Measurements from ENCODE around the gene UBE2O. TPM values are rescaled to one million over a fixed set of nuclear protein-coding genes. Genes with fewer than 3 reads are reported as not detected.

UBE2O gene
- polyA plus RNA-seq, 1 of the 3 experiments (the other 2 are of a cell fraction) = 25.4 TPM

- H3K9me2 ChIP-seq = no peaks in the 10 kb centered on the region
- no peaks in the 10 kb centered on the region for H3K9me3 ChIP-seq
- no peaks in the 10 kb centered on the region for H3K79me2 ChIP-seq (ENCODE audit: insufficient read depth)
- H3K27ac ChIP-seq (ENCODE audit: low read depth in 2 of 2, low read length in 1 of 2) = no peak within 1 kb of the TSS
- H2AFZ ChIP-seq (ENCODE audit: low read depth) = no peak within 1 kb of the TSS
- no peak for DNase-seq
- no peak for TF ChIP-seq EP300 (IDR thresholded peaks at IDR 0.05; ENCODE audit: borderline replicate concordance in 1 of 2, low read depth in 1 of 2, low read length in 1 of 2)
- TF ChIP-seq, protein P1, sequence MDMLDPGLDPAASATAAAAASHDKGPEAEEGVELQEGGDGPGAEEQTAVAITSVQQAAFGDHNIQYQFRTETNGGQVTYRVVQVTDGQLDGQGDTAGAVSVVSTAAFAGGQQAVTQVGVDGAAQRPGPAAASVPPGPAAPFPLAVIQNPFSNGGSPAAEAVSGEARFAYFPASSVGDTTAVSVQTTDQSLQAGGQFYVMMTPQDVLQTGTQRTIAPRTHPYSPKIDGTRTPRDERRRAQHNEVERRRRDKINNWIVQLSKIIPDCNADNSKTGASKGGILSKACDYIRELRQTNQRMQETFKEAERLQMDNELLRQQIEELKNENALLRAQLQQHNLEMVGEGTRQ (IDR thresholded peaks at IDR 0.05; ENCODE audit: borderline replicate concordance, low read depth, low read length) = no peak
- TF ChIP-seq MEF2A (IDR thresholded peaks at IDR 0.05; ENCODE audit: borderline replicate concordance, low read depth) = no peak
- TF ChIP-seq SIN3A (IDR thresholded peaks at IDR 0.05; ENCODE audit: borderline replicate concordance, low read depth, low read length) = no peak
- TF ChIP-seq TCF12 (IDR thresholded peaks at IDR 0.05) = no peak
- no peak within 1 kb of the TSS for H3K4me2 ChIP-seq
- no peak within 1 kb of the TSS for H3K9ac ChIP-seq
- H4K20me1 ChIP-seq (ENCODE audit: insufficient read depth) = no peaks in the 10 kb centered on the region
- H3K36me3 ChIP-seq (replicated peaks in 1 of 2; ENCODE audit: control insufficient read depth in 1 of 2, insufficient read depth in 2 of 2, low read length in 1 of 2) = peaks cover 0 to 14% of the 10 kb centered on the region in 2 experiments
- no peaks in the 10 kb centered on the region for H3F3A ChIP-seq (replicated peaks; ENCODE audit: insufficient read depth)
- H3K27me3 ChIP-seq (ENCODE audit: insufficient read depth) = no peaks in the 10 kb centered on the region
- no peak within 1 kb of the TSS for H3K4me3 ChIP-seq (ENCODE audit: low read depth in 2 of 2, low read length in 1 of 2)
- POLR2A ChIA-PET = interaction anchor here (1.0 kb wide), 1 partner anchor 66 kb away, joined by 3 read pairs; no protein-coding TSS in a partner anchor
- no peaks in the 10 kb centered on the region; a peak in 1 of 4 replicates for H3K4me1 ChIP-seq (ENCODE audit: control insufficient read depth in 1 of 2, insufficient read depth in 2 of 2, low read depth in 1 of 2, low read length in 1 of 2)
- 83% methylated on average over 11 of the region's 11 CpGs for WGBS (ENCODE audit: low lambda C conversion rate)
- CTCF ChIA-PET = interaction anchor here (0.9 to 56.8 kb wide), 26 partner anchors 8 to 246 kb away, joined by 3 to 1687 read pairs (median 6); partner anchors contain the start of genes AANAT, RHBDF2, ST6GALNAC2 and UBE2O
Measured at GRCh38 chr17:76467366-76467765, 14.4 kb upstream of the UBE2O start, which contains the start of gene AANAT. TSS of gene AANAT (plus strand) at chr17:76467603. CDS start at chr17:76468747, 1,144 bp downstream.

DNA sequence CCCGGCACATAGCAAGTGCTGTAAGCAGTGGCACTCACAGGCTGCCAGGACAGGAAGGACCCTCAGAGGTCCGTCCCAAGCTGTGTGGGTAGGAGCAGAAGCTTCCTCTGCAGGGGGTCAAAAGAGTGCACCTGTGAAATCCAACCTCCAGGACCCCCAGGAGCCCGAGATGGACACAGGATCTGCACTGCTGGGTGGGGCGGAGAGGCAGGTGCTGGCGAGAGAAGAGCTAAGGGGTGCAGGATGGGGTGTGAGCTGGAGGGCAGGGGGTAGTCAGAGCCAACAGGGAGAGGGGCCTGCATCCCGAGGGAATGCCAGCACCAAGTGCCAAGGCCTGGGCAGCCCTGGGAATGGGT, 13.8 kb upstream of the UBE2O start:
- POLR2A ChIA-PET = interaction anchor here (1.0 kb wide), 1 partner anchor 66 kb away, joined by 3 read pairs; no protein-coding TSS in a partner anchor
- H3K9ac ChIP-seq = no peak overlapping the region
- no peak overlapping the region for H2AFZ ChIP-seq (ENCODE audit: low read depth)
- no peaks in the 10 kb centered on the region for H4K20me1 ChIP-seq (ENCODE audit: insufficient read depth)
- no peaks in the 10 kb centered on the region for H3K9me2 ChIP-seq
- H3K4me1 ChIP-seq (ENCODE audit: control insufficient read depth in 1 of 2, insufficient read depth in 2 of 2, low read depth in 1 of 2, low read length in 1 of 2) = no peaks in the 10 kb centered on the region; a peak in 1 of 4 replicates
- 80% methylated on average over 6 of the region's 6 CpGs for WGBS (ENCODE audit: low lambda C conversion rate)
- no peak overlapping the region for H3K27ac ChIP-seq (ENCODE audit: low read depth in 2 of 2, low read length in 1 of 2)
- H3K9me3 ChIP-seq = no peaks in the 10 kb centered on the region
- DNase-seq = no peak
- CTCF ChIA-PET = interaction anchor here (0.8 to 56.8 kb wide), 33 partner anchors 9 to 247 kb away, joined by 3 to 1687 read pairs (median 6); partner anchors contain the start of genes AANAT, RHBDF2, ST6GALNAC2 and UBE2O
- H3K79me2 ChIP-seq (ENCODE audit: insufficient read depth) = no peaks in the 10 kb centered on the region
- H3F3A ChIP-seq (replicated peaks; ENCODE audit: insufficient read depth) = no peaks in the 10 kb centered on the region
- no peak overlapping the region for H3K4me2 ChIP-seq
- H3K36me3 ChIP-seq (replicated peaks in 1 of 2; ENCODE audit: control insufficient read depth in 1 of 2, insufficient read depth in 2 of 2, low read length in 1 of 2) = peaks cover 0 to 8% of the 10 kb centered on the region in 2 experiments
- TF ChIP-seq FOXM1 (IDR thresholded peaks at IDR 0.05; ENCODE audit: low read depth) (no peak), NFIC (IDR thresholded peaks at IDR 0.05; ENCODE audit: borderline replicate concordance) (no peak), RXRA (IDR thresholded peaks at IDR 0.05; ENCODE audit: borderline replicate concordance, low read depth) (no peak), NRF1 (IDR thresholded peaks at IDR 0.05; ENCODE audit: low read depth, low read length) (no peak), ELF1 (IDR thresholded peaks at IDR 0.05) (no peak), SIN3A (IDR thresholded peaks at IDR 0.05; ENCODE audit: borderline replicate concordance, low read depth, low read length) (no peak)
- TF ChIP-seq, protein P2, sequence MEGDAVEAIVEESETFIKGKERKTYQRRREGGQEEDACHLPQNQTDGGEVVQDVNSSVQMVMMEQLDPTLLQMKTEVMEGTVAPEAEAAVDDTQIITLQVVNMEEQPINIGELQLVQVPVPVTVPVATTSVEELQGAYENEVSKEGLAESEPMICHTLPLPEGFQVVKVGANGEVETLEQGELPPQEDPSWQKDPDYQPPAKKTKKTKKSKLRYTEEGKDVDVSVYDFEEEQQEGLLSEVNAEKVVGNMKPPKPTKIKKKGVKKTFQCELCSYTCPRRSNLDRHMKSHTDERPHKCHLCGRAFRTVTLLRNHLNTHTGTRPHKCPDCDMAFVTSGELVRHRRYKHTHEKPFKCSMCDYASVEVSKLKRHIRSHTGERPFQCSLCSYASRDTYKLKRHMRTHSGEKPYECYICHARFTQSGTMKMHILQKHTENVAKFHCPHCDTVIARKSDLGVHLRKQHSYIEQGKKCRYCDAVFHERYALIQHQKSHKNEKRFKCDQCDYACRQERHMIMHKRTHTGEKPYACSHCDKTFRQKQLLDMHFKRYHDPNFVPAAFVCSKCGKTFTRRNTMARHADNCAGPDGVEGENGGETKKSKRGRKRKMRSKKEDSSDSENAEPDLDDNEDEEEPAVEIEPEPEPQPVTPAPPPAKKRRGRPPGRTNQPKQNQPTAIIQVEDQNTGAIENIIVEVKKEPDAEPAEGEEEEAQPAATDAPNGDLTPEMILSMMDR (IDR thresholded peaks at IDR 0.05) = no peak
- TF ChIP-seq, protein P3, sequence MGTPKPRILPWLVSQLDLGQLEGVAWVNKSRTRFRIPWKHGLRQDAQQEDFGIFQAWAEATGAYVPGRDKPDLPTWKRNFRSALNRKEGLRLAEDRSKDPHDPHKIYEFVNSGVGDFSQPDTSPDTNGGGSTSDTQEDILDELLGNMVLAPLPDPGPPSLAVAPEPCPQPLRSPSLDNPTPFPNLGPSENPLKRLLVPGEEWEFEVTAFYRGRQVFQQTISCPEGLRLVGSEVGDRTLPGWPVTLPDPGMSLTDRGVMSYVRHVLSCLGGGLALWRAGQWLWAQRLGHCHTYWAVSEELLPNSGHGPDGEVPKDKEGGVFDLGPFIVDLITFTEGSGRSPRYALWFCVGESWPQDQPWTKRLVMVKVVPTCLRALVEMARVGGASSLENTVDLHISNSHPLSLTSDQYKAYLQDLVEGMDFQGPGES (IDR thresholded peaks at IDR 0.05; ENCODE audit: low read depth, low read length) = no peak
- H3K4me3 ChIP-seq (ENCODE audit: low read depth in 2 of 2, low read length in 1 of 2) = no peak overlapping the region
- no peaks in the 10 kb centered on the region for H3K27me3 ChIP-seq (ENCODE audit: insufficient read depth)

All from SK-N-SH (cell line).